ENCODE results near the gene IGDCC3.

IGDCC3 gene

GRCh38 chr15:65411465-65412071, 33.8 kb upstream of the IGDCC3 start:
- Histone ChIP-seq H3K9me3 (ENCODE audit: control insufficient read depth, insufficient read depth, low read length) (no peaks in the 10 kb centered on the region), H3K36me3 (ENCODE audit: insufficient read depth, low read length) (no peaks in the 10 kb centered on the region), H3K9ac (ENCODE audit: low read depth, low read length) (no peak overlapping the region), H3K4me1 (ENCODE audit: insufficient read depth, low read length) (peaks cover 43% of the 10 kb centered on the region)

- H3K9ac ChIP-seq (ENCODE audit: low read depth, low read length): no peak overlapping the region
- no peaks in the 10 kb centered on the region for H3K36me3 ChIP-seq (ENCODE audit: insufficient read depth, low read length)
- no peaks in the 10 kb centered on the region for H3K9me3 ChIP-seq (ENCODE audit: control insufficient read depth, insufficient read depth, low read length)
- peaks cover 40% of the 10 kb centered on the region for H3K4me1 ChIP-seq (ENCODE audit: insufficient read depth, low read length)
These were observed 33.2 kb upstream of the IGDCC3 start for GRCh38 chr15:65410972-65411371.

GRCh38 chr15:65410036-65410435, 32.2 kb upstream of the IGDCC3 start:
- peaks cover 33% of the 10 kb centered on the region for H3K4me1 ChIP-seq (ENCODE audit: insufficient read depth, low read length)
- no peaks in the 10 kb centered on the region for H3K9me3 ChIP-seq (ENCODE audit: control insufficient read depth, insufficient read depth, low read length)
- no peak overlapping the region for H3K9ac ChIP-seq (ENCODE audit: low read depth, low read length)
- H3K36me3 ChIP-seq (ENCODE audit: insufficient read depth, low read length): no peaks in the 10 kb centered on the region

DNA sequence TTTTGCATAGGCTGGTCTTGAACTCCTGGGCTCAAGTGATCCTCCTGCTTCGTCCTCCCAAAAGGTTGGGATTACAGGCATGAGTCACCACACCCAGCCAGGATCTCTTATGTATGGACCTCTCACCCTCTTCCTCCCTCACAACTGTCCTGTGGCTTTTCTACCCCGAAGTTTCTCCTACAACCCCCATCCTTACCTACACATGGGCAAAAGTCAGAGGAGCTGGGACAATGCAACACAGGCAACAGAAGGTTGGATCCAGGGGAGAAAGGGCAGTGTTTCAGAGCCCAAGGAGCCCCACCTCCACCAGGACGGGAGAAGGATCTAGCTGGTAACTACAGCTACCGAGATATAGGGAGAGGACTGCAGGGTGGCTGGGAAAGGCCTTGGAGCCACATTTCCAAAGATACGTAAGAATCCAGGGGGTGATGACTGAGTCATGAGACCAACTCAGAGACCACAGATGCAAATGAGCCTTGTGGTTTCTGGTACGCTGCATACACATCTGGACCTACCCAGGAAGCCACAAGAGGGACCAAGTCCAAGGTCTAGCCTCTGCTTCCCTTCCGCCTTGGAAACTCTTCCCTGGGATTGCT, 31.3 kb upstream of the IGDCC3 start:
- H3K9me3 ChIP-seq (ENCODE audit: control insufficient read depth, insufficient read depth, low read length): no peaks in the 10 kb centered on the region
- H3K4me1 ChIP-seq (ENCODE audit: insufficient read depth, low read length): peaks cover 24% of the 10 kb centered on the region
- H3K9ac ChIP-seq (ENCODE audit: low read depth, low read length): no peak overlapping the region
- no peaks in the 10 kb centered on the region for H3K36me3 ChIP-seq (ENCODE audit: insufficient read depth, low read length)

DNA sequence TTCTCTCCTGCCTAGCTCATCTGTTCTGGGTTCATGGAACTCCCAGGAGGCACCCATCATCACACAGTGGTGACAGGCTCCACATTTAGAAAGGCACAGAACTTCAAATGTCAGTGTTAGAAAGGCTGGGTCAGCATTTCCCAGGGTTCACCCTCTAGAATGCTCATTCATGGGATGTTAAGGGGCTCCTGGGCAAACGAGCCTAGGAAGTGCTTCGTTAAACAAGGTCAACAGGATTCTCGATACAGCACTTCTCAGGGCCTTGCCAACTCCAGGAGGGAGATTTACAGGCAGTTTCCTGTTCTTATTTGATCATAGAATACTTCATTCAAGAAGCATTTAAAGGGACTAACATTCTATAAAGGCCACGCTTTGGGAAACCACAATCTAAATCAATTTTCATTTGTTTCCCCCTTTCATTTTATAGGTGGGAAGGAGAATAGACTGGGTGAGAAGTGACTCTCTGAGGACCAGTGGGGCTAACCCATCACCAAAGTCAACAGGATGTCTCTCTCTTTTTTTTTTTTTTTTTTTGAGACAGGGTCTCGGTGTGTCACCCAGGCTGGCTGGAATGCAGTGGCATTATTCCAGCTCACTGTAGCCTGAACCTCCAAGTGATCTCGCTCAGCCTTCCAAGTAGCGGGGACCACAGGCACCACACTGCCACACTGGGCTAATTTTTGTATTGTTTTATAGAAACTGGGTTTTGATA, 30.7 kb upstream of the IGDCC3 start:
- peaks cover 28% of the 10 kb centered on the region for H3K4me1 ChIP-seq (ENCODE audit: insufficient read depth, low read length)
- no peaks in the 10 kb centered on the region for H3K36me3 ChIP-seq (ENCODE audit: insufficient read depth, low read length)
- H3K9me3 ChIP-seq (ENCODE audit: control insufficient read depth, insufficient read depth, low read length): no peaks in the 10 kb centered on the region
- H3K9ac ChIP-seq (ENCODE audit: low read depth, low read length): no peak overlapping the region

DNA sequence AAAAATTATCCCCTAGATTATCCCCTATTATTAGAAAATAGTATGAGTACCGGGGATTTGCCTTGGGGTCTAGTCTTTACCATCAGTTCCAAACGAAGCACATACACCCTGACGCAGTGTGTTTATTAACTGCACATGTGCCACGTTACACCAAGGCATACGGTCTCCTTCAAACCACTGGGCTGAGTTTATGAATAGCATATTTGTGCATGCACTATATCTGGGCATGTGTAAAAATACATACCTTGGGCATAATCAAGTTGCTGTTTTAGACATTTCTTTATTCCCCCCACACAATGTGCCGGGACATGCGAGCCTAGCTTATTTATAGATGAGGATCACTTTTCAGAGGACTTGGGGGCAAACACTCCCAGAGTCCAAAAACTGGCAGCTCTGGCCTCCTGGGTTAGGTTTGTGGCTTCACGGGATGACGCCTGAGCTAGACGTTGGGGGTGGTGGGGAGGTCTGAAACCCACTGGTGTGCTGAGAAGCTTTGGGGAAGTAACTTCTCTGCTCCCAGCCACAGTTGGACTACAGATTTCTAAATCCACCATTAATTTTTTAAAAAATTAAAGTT, 28.7 kb upstream of the IGDCC3 start:
- H3K4me1 ChIP-seq (ENCODE audit: insufficient read depth, low read length): peaks cover 27% of the 10 kb centered on the region
- H3K9me3 ChIP-seq (ENCODE audit: control insufficient read depth, insufficient read depth, low read length): no peaks in the 10 kb centered on the region
- no peaks in the 10 kb centered on the region for H3K36me3 ChIP-seq (ENCODE audit: insufficient read depth, low read length)
- H3K9ac ChIP-seq (ENCODE audit: low read depth, low read length): no peak overlapping the region

DNA sequence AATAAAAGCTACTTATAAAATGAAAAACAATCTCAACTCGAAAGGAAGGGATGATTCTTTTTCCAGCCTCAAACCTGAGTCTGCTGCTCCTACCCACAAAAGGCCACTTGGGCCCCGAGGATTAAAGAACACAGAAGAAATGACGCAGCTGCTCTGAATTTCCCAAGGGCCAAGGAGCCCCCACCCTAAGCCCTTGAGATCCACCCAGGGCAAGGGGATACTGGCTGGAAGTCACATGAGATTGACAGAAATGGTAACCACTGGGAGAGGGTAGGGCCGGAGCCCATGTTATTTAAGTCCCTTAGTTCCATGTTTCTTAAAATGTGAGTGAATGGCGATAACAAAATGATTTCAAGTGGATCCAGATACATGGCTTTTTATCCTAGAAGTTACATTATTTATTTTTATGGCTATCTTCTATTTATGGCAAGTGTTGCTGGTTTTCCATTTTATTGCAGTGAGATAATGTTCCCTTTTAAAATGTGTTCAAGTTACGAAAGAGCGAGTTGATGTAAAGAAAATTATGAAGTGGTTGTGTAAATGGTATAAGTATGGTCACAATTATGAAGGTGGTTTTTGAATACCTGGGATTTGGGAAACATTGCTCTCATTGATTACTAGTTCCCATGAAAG, 28.1 kb upstream of the IGDCC3 start:
- H3K9ac ChIP-seq (ENCODE audit: low read depth, low read length): no peak overlapping the region
- H3K4me1 ChIP-seq (ENCODE audit: insufficient read depth, low read length): peaks cover 25% of the 10 kb centered on the region
- no peaks in the 10 kb centered on the region for H3K36me3 ChIP-seq (ENCODE audit: insufficient read depth, low read length)
- no peaks in the 10 kb centered on the region for H3K9me3 ChIP-seq (ENCODE audit: control insufficient read depth, insufficient read depth, low read length)

DNA sequence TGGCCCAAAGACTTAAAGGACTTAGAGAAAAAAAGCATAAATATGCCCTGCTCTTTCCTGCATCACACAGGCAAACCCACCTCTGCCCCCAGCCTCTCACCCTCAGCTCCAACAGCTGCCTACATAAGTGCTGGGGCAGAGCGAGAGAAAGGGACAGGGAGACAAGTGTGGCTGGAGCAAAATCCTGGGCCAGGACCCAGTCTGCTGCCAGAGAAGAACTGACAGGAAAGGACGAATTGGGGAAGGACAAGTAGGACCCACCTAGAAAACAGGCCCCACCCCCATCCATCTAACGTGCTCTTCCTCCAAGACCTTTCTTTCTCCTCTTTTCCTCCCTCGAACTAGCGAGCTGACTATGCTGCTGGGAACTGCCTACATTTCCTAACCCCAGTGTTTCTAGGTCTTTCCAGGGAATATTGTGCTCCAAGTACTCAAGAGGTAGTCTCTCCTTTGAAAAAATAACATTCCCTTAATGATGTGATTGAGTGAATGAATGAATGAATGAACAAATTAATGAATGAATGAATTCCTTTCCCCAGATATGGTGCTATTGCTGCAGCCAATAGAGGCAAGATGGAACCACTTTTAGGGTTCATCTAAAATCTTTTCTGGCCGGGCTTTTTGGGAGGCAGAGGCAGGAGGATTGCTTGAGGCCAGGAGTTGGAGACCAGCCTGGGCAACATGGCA, 26.5 kb upstream of the IGDCC3 start:
- Histone ChIP-seq H3K9me3 (ENCODE audit: control insufficient read depth, insufficient read depth, low read length) (no peaks in the 10 kb centered on the region), H3K4me1 (ENCODE audit: insufficient read depth, low read length) (peaks cover 16% of the 10 kb centered on the region), H3K36me3 (ENCODE audit: insufficient read depth, low read length) (no peaks in the 10 kb centered on the region), H3K9ac (ENCODE audit: low read depth, low read length) (no peak overlapping the region)

- Histone ChIP-seq H3K36me3 (ENCODE audit: insufficient read depth, low read length) (no peaks in the 10 kb centered on the region), H3K9me3 (ENCODE audit: control insufficient read depth, insufficient read depth, low read length) (no peaks in the 10 kb centered on the region), H3K4me1 (ENCODE audit: insufficient read depth, low read length) (peaks cover 13% of the 10 kb centered on the region), H3K9ac (ENCODE audit: low read depth, low read length) (no peak overlapping the region)
These were observed 25.2 kb upstream of the IGDCC3 start for GRCh38 chr15:65402961-65403360.

DNA sequence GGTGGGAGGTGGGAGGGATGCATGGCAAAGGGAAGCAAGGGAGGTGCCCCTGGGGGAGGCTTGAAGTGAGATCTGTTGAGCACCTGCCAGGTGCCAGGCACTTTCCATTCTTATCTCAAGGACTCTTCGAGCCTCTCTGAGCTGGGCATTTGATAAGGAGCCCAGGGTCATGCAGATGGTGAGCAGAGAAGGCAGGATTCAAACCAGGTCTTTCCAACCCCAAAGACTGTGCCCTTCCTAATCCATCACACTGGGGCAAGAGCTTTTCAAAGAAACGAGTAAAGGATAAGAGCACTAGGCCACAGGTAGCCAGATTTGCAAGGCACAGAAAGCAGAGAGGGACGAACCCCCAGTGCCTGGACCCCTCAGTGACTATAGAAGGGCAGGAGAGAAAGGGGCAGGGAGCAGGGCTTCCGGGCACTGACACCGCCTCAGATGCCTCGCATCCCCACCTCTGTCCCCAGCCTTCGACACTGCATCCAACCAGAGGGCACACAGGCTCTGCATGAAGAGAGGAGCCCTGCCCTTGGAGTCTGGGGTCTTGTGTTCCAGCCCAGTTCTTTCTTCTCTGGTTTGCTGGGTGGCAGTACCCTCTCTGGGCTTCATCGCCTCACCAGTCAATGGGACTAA, 23.9 kb upstream of the IGDCC3 start:
- Histone ChIP-seq H3K36me3 (ENCODE audit: insufficient read depth, low read length) (no peaks in the 10 kb centered on the region), H3K9ac (ENCODE audit: low read depth, low read length) (no peak overlapping the region), H3K9me3 (ENCODE audit: control insufficient read depth, insufficient read depth, low read length) (no peaks in the 10 kb centered on the region), H3K4me1 (ENCODE audit: insufficient read depth, low read length) (peaks cover 13% of the 10 kb centered on the region)

GRCh38 chr15:65400760-65401610, 23.2 kb upstream of the IGDCC3 start:
- H3K9ac ChIP-seq (ENCODE audit: low read depth, low read length): no peak overlapping the region; the same call in 1 of the 2 replicates

GRCh38 chr15:65399997-65400396, 22.2 kb upstream of the IGDCC3 start:
- Histone ChIP-seq H3K9ac (ENCODE audit: low read depth, low read length) (no peak overlapping the region), H3K9me3 (ENCODE audit: control insufficient read depth, insufficient read depth, low read length) (no peaks in the 10 kb centered on the region), H3K4me1 (ENCODE audit: insufficient read depth, low read length) (peaks cover 13% of the 10 kb centered on the region), H3K36me3 (ENCODE audit: insufficient read depth, low read length) (no peaks in the 10 kb centered on the region)

More at GRCh38 chr15:65400760-65401610, 23.2 kb upstream of the IGDCC3 start:
- H3K9me3 ChIP-seq (ENCODE audit: control insufficient read depth, insufficient read depth, low read length): no peaks in the 10 kb centered on the region
- H3K4me1 ChIP-seq (ENCODE audit: insufficient read depth, low read length): peaks cover 13% of the 10 kb centered on the region
- H3K36me3 ChIP-seq (ENCODE audit: insufficient read depth, low read length): no peaks in the 10 kb centered on the region

Data from ES-I3 (cell line).